Body of pancreas (tissue), 4 donors: ENCODE data around the gene OXSM. TPM values are rescaled to one million over a fixed set of nuclear protein-coding genes. Genes with fewer than 3 reads are reported as not detected.

Source experiments
- ATAC-seq: fragments of 150-250 bp; one replicate; pipeline ENCODE4 v1.9.1; 2016
- DNase-seq, 4 donors: peaks; one replicate each; pipeline ENCODE4 v3.0.0-alpha.2; 2019
- H3K27ac ChIP-seq, 4 donors: fragments of 200-600 bp; sonication (generic); 1 replicate in 3 of 4; 2 replicates in 1 of 4; pipeline versions ENCODE4 v1.5.1 to v1.6.1; 2016 to 2019; ENCODE audit warnings: mild to moderate bottlenecking in 1 of 4, mixed read lengths in 1 of 4, moderate library complexity in 1 of 4
- H3K27me3 ChIP-seq, 2 donors: fragments of 200-600 bp; sonication (generic); one replicate each; pipeline ENCODE4 v1.6.0; 2016; ENCODE audit warnings: mild to moderate bottlenecking in 1 of 2
- H3K36me3 ChIP-seq, 2 donors: fragments of 200-600 bp; sonication (generic); replicated peaks in 1 of 2; 2 replicates each; pipeline ENCODE4 v1.5.1; 2016; ENCODE audit warnings: low read depth in 2 of 2; ENCODE audit not compliant: insufficient read depth in 1 of 2
- H3K4me1 ChIP-seq: fragments of 200-600 bp; sonication (generic); one replicate; pipeline ENCODE4 v1.6.0; 2016
- H3K4me3 ChIP-seq, 2 donors: fragments of 200-600 bp; sonication (generic); 1 replicate in 1 of 2; 2 replicates in 1 of 2; pipeline ENCODE4 v1.5.1; 2016 to 2019
- H3K9me3 ChIP-seq, 3 donors: fragments of 200-600 bp; sonication (generic); 1 replicate in 2 of 3; 2 replicates in 1 of 3; pipeline ENCODE4 v1.5.1; 2016
- CTCF ChIP-seq, 7 experiments: fragments of 450-650 bp in 4 of 7; fragments of 200-600 bp in 3 of 7; sonication (generic) in 3 of 7; IDR thresholded peaks; one replicate each; pipeline ENCODE4 v1.5.1; 2016 to 2019; ENCODE audit warnings: antibody characterized with exemption in 7 of 7
- POLR2A ChIP-seq, 3 donors: fragments of 450-650 bp; IDR thresholded peaks; one replicate each; pipeline ENCODE4 v1.6.1; 2016; ENCODE audit warnings: antibody characterized with exemption in 3 of 3, mild to moderate bottlenecking in 2 of 3
- WGBS, 2 donors: methylation state at CpG; one replicate each; pipeline ENCODE4 v1.1.5; 2017; 5-methylcytosine and 5-hydroxymethylcytosine counted together
- intact Hi-C: fragments of 100-400 bp; cut with DNase I; formaldehyde crosslinking; loops from one replicate; pipeline ENCODE4 v1.15.1; 2023
- total RNA-seq, 2 donors: library from RNA; depleted of rRNA; stranded (reverse); fragments of >200 nt; gene quantifications; one replicate each; pipeline ENCODE4 v1.1.0, GENCODE V29; 2016

The OXSM gene
- total RNA-seq, 2 donors from 2014 or later = 5.3 to 7.0 TPM

- no peaks in the 10 kb centered on the region for H3K36me3 ChIP-seq
- ATAC-seq (no peak), DNase-seq (no peak)
- H3K4me1 ChIP-seq = peaks cover 53% of the 10 kb centered on the region
- no peaks in the 10 kb centered on the region for H3K27me3 ChIP-seq
- no peak overlapping the region for H3K4me3 ChIP-seq
- 52 to 58% methylated on average over 3 of the region's 3 CpGs for WGBS, 2 donors
- peak overlapping the region in 1 of 4 donors; percentile 15 for H3K27ac ChIP-seq
- TF ChIP-seq POLR2A (IDR thresholded peaks at IDR 0.05) = no peak
- TF ChIP-seq CTCF (IDR thresholded peaks at IDR 0.05) = no peak
- no peaks in the 10 kb centered on the region for H3K9me3 ChIP-seq
- intact Hi-C loops = loop anchor here (10.0 kb wide), 1 partner anchor 113 kb away; no protein-coding TSS in a partner anchor
These were observed 2.2 kb upstream of the OXSM start for GRCh38 chr3:25787689-25788088.

- 6 to 14% methylated on average over 2 of the region's 2 CpGs for WGBS, 2 donors
- no peak for ATAC-seq
- H3K36me3 ChIP-seq = no peaks in the 10 kb centered on the region
- TF ChIP-seq CTCF (IDR thresholded peaks at IDR 0.05) (no peak), POLR2A (IDR thresholded peaks at IDR 0.05) (no peak)
- no peaks in the 10 kb centered on the region for H3K9me3 ChIP-seq
- peaks cover 55% of the 10 kb centered on the region for H3K4me1 ChIP-seq
- H3K27me3 ChIP-seq = no peaks in the 10 kb centered on the region
- H3K27ac ChIP-seq = peak overlapping the region; percentile 78 to 89 (median 83)
- peak overlapping the region; percentile 30 to 48 for H3K4me3 ChIP-seq
- DNase-seq = no peak
- intact Hi-C loops = loop anchor here (10.0 kb wide), 1 partner anchor 114 kb away; no protein-coding TSS in a partner anchor
These were observed 688 bp upstream of the OXSM start for GRCh38 chr3:25789209-25789595.

GRCh38 chr3:25801786-25802185 lies 11.9 kb downstream of the OXSM start:
- no peak overlapping the region for H3K4me3 ChIP-seq
- intact Hi-C loops = no loop called here
- WGBS, 2 donors = 96 to 97% methylated on average over 3 of the region's 3 CpGs
- TF ChIP-seq POLR2A (IDR thresholded peaks at IDR 0.05) (no peak), CTCF (IDR thresholded peaks at IDR 0.05) (no peak)
- no peaks in the 10 kb centered on the region for H3K4me1 ChIP-seq
- H3K36me3 ChIP-seq = no peaks in the 10 kb centered on the region
- ATAC-seq (no peak), DNase-seq (no peak)
- H3K9me3 ChIP-seq = no peaks in the 10 kb centered on the region
- H3K27ac ChIP-seq = no peak overlapping the region
- no peaks in the 10 kb centered on the region for H3K27me3 ChIP-seq

- Histone ChIP-seq H3K9me3 (no peaks in the 10 kb centered on the region), H3K27me3 (no peaks in the 10 kb centered on the region), H3K27ac (no peak overlapping the region), H3K4me1 (no peaks in the 10 kb centered on the region), H3K4me3 (no peak overlapping the region), H3K36me3 (no peaks in the 10 kb centered on the region)
- DNase-seq = no peak
- intact Hi-C loops = no loop called here
- TF ChIP-seq CTCF (IDR thresholded peaks at IDR 0.05) (no peak), POLR2A (IDR thresholded peaks at IDR 0.05) (no peak)
- no peak for ATAC-seq
- 78 to 90% methylated on average over 2 of the region's 2 CpGs for WGBS, 2 donors
These were observed 13.9 kb downstream of the OXSM start for GRCh38 chr3:25803833-25804232.

- H3K27ac ChIP-seq = no peak overlapping the region
- WGBS, 2 donors = 85% methylated on average over 1 of the region's 1 CpG
- no peaks in the 10 kb centered on the region for H3K36me3 ChIP-seq
- ATAC-seq (no peak), DNase-seq (no peak)
- H3K27me3 ChIP-seq = no peaks in the 10 kb centered on the region
- no peaks in the 10 kb centered on the region for H3K4me1 ChIP-seq
- intact Hi-C loops = no loop called here
- no peak overlapping the region for H3K4me3 ChIP-seq
- H3K9me3 ChIP-seq = no peaks in the 10 kb centered on the region
- TF ChIP-seq POLR2A (IDR thresholded peaks at IDR 0.05) (no peak), CTCF (IDR thresholded peaks at IDR 0.05) (no peak)
These were observed 14.8 kb downstream of the OXSM start for GRCh38 chr3:25804676-25805075.
